Uterus (tissue), 4 donors: ENCODE measurements around the gene S100A3. TPM values are rescaled to one million over a fixed set of nuclear protein-coding genes. Genes with fewer than 3 reads are reported as not detected.

ENCODE experiments used
- DNase-seq, 2 donors: peaks; one replicate each; pipeline ENCODE4 v3.0.0-alpha.2; 2019 to 2020
- H3K27ac ChIP-seq, 2 donors: fragments of 200-600 bp; sonication (generic); 1 replicate in 1 of 2; 2 replicates in 1 of 2; pipeline ENCODE4 v1.5.1; 2016 to 2018
- H3K27me3 ChIP-seq, 2 donors: fragments of 200-600 bp; sonication (generic); one replicate each; pipeline ENCODE4 v1.5.1; 2018 to 2019; ENCODE audit warnings: control low read depth in 1 of 2
- H3K36me3 ChIP-seq, 2 donors: fragments of 200-600 bp; sonication (generic); one replicate each; pipeline ENCODE4 v1.5.1; 2019; ENCODE audit warnings: control low read depth in 1 of 2
- H3K4me1 ChIP-seq, 2 donors: fragments of 200-600 bp; sonication (generic); one replicate each; pipeline ENCODE4 v1.5.1; 2018 to 2019; ENCODE audit warnings: control low read depth in 1 of 2
- H3K4me3 ChIP-seq, 2 donors: fragments of 200-600 bp; sonication (generic); 1 replicate in 1 of 2; 2 replicates in 1 of 2; pipeline ENCODE4 v1.5.1; 2018 to 2019; ENCODE audit warnings: mild to moderate bottlenecking in 1 of 2
- H3K9me3 ChIP-seq, 2 donors: fragments of 200-600 bp; sonication (generic); one replicate each; pipeline ENCODE4 v1.5.1; 2019; ENCODE audit warnings: control low read depth in 1 of 2
- POLR2A ChIP-seq, 2 donors: fragments of 450-650 bp; IDR thresholded peaks; one replicate each; pipeline ENCODE4 v1.6.1; 2016; ENCODE audit warnings: antibody characterized with exemption in 2 of 2, mild to moderate bottlenecking in 1 of 2, moderate library complexity in 1 of 2
- intact Hi-C: fragments of 100-400 bp; cut with DNase I; formaldehyde crosslinking; loops from one replicate; pipeline ENCODE4 v1.15.1; 2023; ENCODE audit warnings: low total_unique reads
- total RNA-seq, 4 donors: library from RNA; depleted of rRNA in 3 of 4; stranded (reverse); fragments of >200 nt in 3 of 4; gene quantifications; one replicate each; pipeline versions ENCODE4 v1.1.0 to v1.2.4, GENCODE V29; 2014 to 2023
- TF ChIP-seq, protein P1 (sequence below), 4 experiments: fragments of 200-600 bp in 2 of 4; fragments of 450-650 bp in 2 of 4; sonication (generic) in 2 of 4; IDR thresholded peaks; one replicate each; pipeline ENCODE4 v1.5.1; 2016 to 2019; ENCODE audit warnings: antibody characterized with exemption in 4 of 4, mild to moderate bottlenecking in 2 of 4, moderate library complexity in 1 of 4
- donor health status: DM: yes; HTN: yes; CAD: no.

S100A3 gene
- total RNA-seq, 4 donors from 2014 or later, result 1.2 to 3.7 TPM; not detected in 2

- H3K27ac ChIP-seq, result no peak overlapping the region
- no peaks in the 10 kb centered on the region for H3K9me3 ChIP-seq
- no peaks in the 10 kb centered on the region for H3K36me3 ChIP-seq
- no peak overlapping the region for H3K4me3 ChIP-seq
- intact Hi-C loops, result no loop called here
- TF ChIP-seq POLR2A (IDR thresholded peaks at IDR 0.05), result no peak
- TF ChIP-seq, protein P1, sequence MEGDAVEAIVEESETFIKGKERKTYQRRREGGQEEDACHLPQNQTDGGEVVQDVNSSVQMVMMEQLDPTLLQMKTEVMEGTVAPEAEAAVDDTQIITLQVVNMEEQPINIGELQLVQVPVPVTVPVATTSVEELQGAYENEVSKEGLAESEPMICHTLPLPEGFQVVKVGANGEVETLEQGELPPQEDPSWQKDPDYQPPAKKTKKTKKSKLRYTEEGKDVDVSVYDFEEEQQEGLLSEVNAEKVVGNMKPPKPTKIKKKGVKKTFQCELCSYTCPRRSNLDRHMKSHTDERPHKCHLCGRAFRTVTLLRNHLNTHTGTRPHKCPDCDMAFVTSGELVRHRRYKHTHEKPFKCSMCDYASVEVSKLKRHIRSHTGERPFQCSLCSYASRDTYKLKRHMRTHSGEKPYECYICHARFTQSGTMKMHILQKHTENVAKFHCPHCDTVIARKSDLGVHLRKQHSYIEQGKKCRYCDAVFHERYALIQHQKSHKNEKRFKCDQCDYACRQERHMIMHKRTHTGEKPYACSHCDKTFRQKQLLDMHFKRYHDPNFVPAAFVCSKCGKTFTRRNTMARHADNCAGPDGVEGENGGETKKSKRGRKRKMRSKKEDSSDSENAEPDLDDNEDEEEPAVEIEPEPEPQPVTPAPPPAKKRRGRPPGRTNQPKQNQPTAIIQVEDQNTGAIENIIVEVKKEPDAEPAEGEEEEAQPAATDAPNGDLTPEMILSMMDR (IDR thresholded peaks at IDR 0.05), result no peak
- no peaks in the 10 kb centered on the region for H3K27me3 ChIP-seq
- DNase-seq, result no peak
- H3K4me1 ChIP-seq, result no peaks in the 10 kb centered on the region
These were observed 11.2 kb upstream of the S100A3 start for GRCh38 chr1:153560241-153560640.

DNA sequence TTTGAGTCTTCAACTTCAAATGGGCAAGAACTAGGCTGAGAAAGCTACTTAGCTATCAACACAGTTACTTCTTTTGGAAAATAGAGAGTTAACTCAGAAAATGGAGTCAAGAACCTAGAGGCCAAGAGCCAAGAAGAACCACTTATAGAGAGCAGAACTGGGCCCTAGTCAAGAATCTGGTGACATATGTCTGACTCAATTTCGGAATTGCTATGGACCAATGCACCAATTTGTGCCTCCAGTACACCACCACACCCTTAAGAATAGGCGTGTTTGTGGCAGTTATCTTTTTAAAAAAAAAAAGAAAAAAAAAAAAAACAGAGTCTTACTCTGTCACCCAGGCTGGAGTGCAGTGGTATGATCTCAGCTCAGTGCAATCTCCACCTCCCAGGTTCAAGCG is 8.8 kb upstream of the S100A3 start:
- H3K27me3 ChIP-seq, result no peaks in the 10 kb centered on the region
- intact Hi-C loops, result no loop called here

GRCh38 chr1:153556348-153556747 is 7.3 kb upstream of the S100A3 start:
- intact Hi-C loops, result no loop called here
- Histone ChIP-seq H3K27me3 (no peaks in the 10 kb centered on the region), H3K36me3 (no peaks in the 10 kb centered on the region), H3K27ac (no peak overlapping the region), H3K9me3 (no peaks in the 10 kb centered on the region), H3K4me1 (no peaks in the 10 kb centered on the region), H3K4me3 (no peak overlapping the region)
- DNase-seq, result no peak
- TF ChIP-seq, protein P1 (IDR thresholded peaks at IDR 0.05), result no peak
- no peak for TF ChIP-seq POLR2A (IDR thresholded peaks at IDR 0.05)

More for the DNA sequence above, 8.8 kb upstream of the S100A3 start:
- no peaks in the 10 kb centered on the region for H3K36me3 ChIP-seq
- H3K4me3 ChIP-seq, result no peak overlapping the region
- no peaks in the 10 kb centered on the region for H3K9me3 ChIP-seq
- TF ChIP-seq, protein P1 (IDR thresholded peaks at IDR 0.05), result no peak
- no peak for TF ChIP-seq POLR2A (IDR thresholded peaks at IDR 0.05)
- H3K4me1 ChIP-seq, result no peaks in the 10 kb centered on the region
- DNase-seq, result no peak
- no peak overlapping the region for H3K27ac ChIP-seq

DNA sequence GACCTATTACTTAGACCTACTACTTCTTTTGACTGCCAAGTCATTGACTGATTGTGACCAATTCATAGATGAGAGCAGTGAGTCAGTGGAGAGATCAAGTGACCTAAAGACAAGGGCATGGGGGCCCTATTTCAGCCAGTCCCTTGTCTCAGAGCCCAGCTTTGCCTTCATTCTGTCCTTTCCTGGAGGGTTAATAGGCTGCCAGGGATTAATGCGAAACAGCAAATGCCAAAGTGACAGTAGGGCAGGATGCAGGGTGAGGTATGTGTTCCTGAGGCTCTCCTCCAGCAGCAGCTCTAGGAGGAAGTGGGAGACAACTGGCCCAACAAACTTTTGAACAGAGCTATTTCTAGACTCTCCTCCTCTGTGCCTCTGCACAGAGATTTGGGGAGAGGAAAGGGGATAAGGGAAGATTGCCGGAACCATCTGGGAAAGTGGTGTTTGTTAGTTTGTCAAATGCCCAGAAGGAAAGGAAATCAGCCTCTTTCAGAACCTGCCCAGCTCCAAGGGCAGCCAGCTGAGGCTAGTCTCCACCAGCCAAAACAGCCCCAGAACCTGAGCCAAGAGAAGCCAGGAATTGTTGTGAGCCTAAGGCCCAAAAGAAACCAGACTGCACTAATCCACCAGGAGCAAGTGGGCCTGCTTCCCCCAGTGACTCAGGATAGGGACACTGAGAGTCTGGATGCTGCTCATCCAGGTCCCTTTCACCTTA is 4.9 kb upstream of the S100A3 start:
- Histone ChIP-seq H3K27ac (peak overlapping the region; percentile 48 to 54), H3K4me1 (peaks cover 0 to 11% of the 10 kb centered on the region in 2 donors), H3K27me3 (no peaks in the 10 kb centered on the region), H3K4me3 (no peak overlapping the region), H3K9me3 (no peaks in the 10 kb centered on the region), H3K36me3 (no peaks in the 10 kb centered on the region)
- DNase-seq, result no peak
- intact Hi-C loops, result no loop called here
- TF ChIP-seq, protein P1 (IDR thresholded peaks at IDR 0.05), result no peak
- no peak for TF ChIP-seq POLR2A (IDR thresholded peaks at IDR 0.05)

GRCh38 chr1:153553096-153553495 is 4.0 kb upstream of the S100A3 start:
- Histone ChIP-seq H3K27me3 (no peaks in the 10 kb centered on the region), H3K9me3 (no peaks in the 10 kb centered on the region), H3K27ac (no peak overlapping the region), H3K36me3 (no peaks in the 10 kb centered on the region), H3K4me1 (peaks cover 0 to 18% of the 10 kb centered on the region in 2 donors), H3K4me3 (no peak overlapping the region)
- intact Hi-C loops, result no loop called here
- DNase-seq, result no peak
- no peak for TF ChIP-seq POLR2A (IDR thresholded peaks at IDR 0.05)
- TF ChIP-seq, protein P1 (IDR thresholded peaks at IDR 0.05), result no peak
